ENCODE results near the gene DAP3. TPM values are rescaled to one million over a fixed set of nuclear protein-coding genes. Genes with fewer than 3 reads are reported as not detected.
"Not testable (repeated sequence)": the region's sequence is repeated elsewhere in the genome, so short reads cannot be mapped to it uniquely, and the experiment has no call there.

Gene DAP3
- total and polyA plus RNA-seq, 2 donors (not counting 1 experiment from before 2014, with no cell fraction given) = 84.7 to 107 TPM

- Mint-ChIP-seq H3K4me3 (no peak overlapping the region), H3K9me3 (ENCODE audit: insufficient read depth) (no peaks in the 10 kb centered on the region), H3K4me1 (no peaks in the 10 kb centered on the region), H3K27ac (no peak overlapping the region), H3K27me3 (no peaks in the 10 kb centered on the region)
- Histone ChIP-seq H3K4me2 (replicated peaks; ENCODE audit: low read depth, low read length, poor library complexity, severe bottlenecking) (no peak overlapping the region), H3K27me3 (replicated peaks in 1 of 4; ENCODE audit: control extremely low read depth in 1 of 4, control insufficient read depth in 3 of 4, insufficient read depth in 4 of 4, low read length in 3 of 4) (no peaks in the 10 kb centered on the region), H3K4me1 (ENCODE audit: control insufficient read depth in 2 of 2, insufficient read depth in 2 of 2, low read length in 2 of 2) (no peaks in the 10 kb centered on the region), H3K36me3 (replicated peaks in 1 of 2; ENCODE audit: control extremely low read depth in 1 of 2, control insufficient read depth in 1 of 2, extremely low read depth in 1 of 2, insufficient read depth in 2 of 2, low read length in 1 of 2) (peaks cover 2 to 39% of the 10 kb centered on the region in 2 experiments), H3K9ac (ENCODE audit: low read length) (no peak overlapping the region), H3K4me3 (ENCODE audit: control extremely low read depth in 1 of 5, extremely low read depth in 1 of 5, insufficient read depth in 1 of 5, low read depth in 2 of 5, low read length in 4 of 5) (no peak overlapping the region), H3K9me3 (ENCODE audit: control extremely low read depth in 1 of 3, control insufficient read depth in 2 of 3, insufficient read depth in 1 of 3, low read length in 2 of 3) (no peaks in the 10 kb centered on the region), H3K79me2 (ENCODE audit: control insufficient read depth, insufficient read depth, low read length) (no peaks in the 10 kb centered on the region), H3K27ac (ENCODE audit: low read length in 2 of 2) (no peak overlapping the region), H2AFZ (ENCODE audit: insufficient read depth, low read depth, low read length, poor library complexity, severe bottlenecking) (no peak overlapping the region), H4K20me1 (ENCODE audit: control insufficient read depth, insufficient read depth, low read length, poor library complexity, severe bottlenecking) (no peaks in the 10 kb centered on the region)
- ATAC-seq (ENCODE audit: low read depth) = no peak
- CTCF ChIA-PET = no interaction called here
- no peak for DNase-seq
- intact Hi-C loops (cut with micrococcal nuclease) = no loop called here
- TF ChIP-seq CTCF (IDR thresholded peaks at IDR 0.05) = no peak
- no peak for TF ChIP-seq EZH2 (IDR thresholded peaks at IDR 0.05; ENCODE audit: borderline replicate concordance, insufficient read depth, low read depth, low read length, poor library complexity, severe bottlenecking)
- POLR2A ChIA-PET = no interaction called here
- 100% methylated on average over 2 of the region's 2 CpGs for WGBS (ENCODE audit: insufficient coverage)
Measured at GRCh38 chr1:155657463-155657862, 31.4 kb upstream of the DAP3 start.

DNA sequence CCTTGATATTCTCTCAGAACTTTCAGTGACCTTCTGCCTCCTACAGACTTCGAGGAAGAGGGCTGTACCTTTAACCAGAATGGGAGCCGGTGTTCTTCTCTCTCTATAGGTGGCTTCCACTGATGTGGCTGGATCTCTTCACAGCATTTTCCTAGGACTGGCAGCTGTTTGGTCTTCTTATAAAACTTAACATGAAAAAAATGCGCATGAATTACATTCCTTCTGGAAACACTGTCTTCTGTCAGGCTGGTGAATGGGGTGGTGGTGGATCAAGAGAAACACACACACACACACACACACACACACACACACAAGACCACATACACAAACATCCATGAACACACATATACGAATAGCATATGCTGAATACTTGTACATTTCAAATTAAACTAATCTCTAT lies 27.7 kb upstream of the DAP3 start:
- not testable (repeated sequence) for H3K27me3 Mint-ChIP-seq
- WGBS (ENCODE audit: insufficient coverage) = no CpG with 5 or more reads among the region's 4 CpGs
- peaks cover 2 to 60% of the 10 kb centered on the region in 2 experiments for H3K36me3 ChIP-seq (replicated peaks in 1 of 2; ENCODE audit: control extremely low read depth in 1 of 2, control insufficient read depth in 1 of 2, extremely low read depth in 1 of 2, insufficient read depth in 2 of 2, low read length in 1 of 2)

More for the DNA sequence above, 27.7 kb upstream of the DAP3 start:
- POLR2A ChIA-PET; H4K20me1 ChIP-seq (ENCODE audit: control insufficient read depth, insufficient read depth, low read length, poor library complexity, severe bottlenecking); H3K4me3 Mint-ChIP-seq; H3K27me3 ChIP-seq (replicated peaks in 1 of 4; ENCODE audit: control extremely low read depth in 1 of 4, control insufficient read depth in 3 of 4, insufficient read depth in 4 of 4, low read length in 3 of 4); H3K9me3 Mint-ChIP-seq (ENCODE audit: insufficient read depth); H3K4me1 Mint-ChIP-seq; DNase-seq; H2AFZ ChIP-seq (ENCODE audit: insufficient read depth, low read depth, low read length, poor library complexity, severe bottlenecking); intact Hi-C loops (cut with micrococcal nuclease); H3K4me3 ChIP-seq (ENCODE audit: control extremely low read depth in 1 of 5, extremely low read depth in 1 of 5, insufficient read depth in 1 of 5, low read depth in 2 of 5, low read length in 4 of 5); H3K4me1 ChIP-seq (ENCODE audit: control insufficient read depth in 2 of 2, insufficient read depth in 2 of 2, low read length in 2 of 2); H3K4me2 ChIP-seq (replicated peaks; ENCODE audit: low read depth, low read length, poor library complexity, severe bottlenecking); H3K27ac ChIP-seq (ENCODE audit: low read length in 2 of 2); H3K79me2 ChIP-seq (ENCODE audit: control insufficient read depth, insufficient read depth, low read length); CTCF ChIA-PET; H3K27ac Mint-ChIP-seq; H3K9ac ChIP-seq (ENCODE audit: low read length); H3K9me3 ChIP-seq (ENCODE audit: control extremely low read depth in 1 of 3, control insufficient read depth in 2 of 3, insufficient read depth in 1 of 3, low read length in 2 of 3); ATAC-seq (ENCODE audit: low read depth): not testable (repeated sequence)
